ENCODE data around the gene JAKMIP1.
"Not testable (repeated sequence)": the region's sequence is repeated elsewhere in the genome, so short reads cannot be mapped to it uniquely, and the experiment has no call there.

DNA sequence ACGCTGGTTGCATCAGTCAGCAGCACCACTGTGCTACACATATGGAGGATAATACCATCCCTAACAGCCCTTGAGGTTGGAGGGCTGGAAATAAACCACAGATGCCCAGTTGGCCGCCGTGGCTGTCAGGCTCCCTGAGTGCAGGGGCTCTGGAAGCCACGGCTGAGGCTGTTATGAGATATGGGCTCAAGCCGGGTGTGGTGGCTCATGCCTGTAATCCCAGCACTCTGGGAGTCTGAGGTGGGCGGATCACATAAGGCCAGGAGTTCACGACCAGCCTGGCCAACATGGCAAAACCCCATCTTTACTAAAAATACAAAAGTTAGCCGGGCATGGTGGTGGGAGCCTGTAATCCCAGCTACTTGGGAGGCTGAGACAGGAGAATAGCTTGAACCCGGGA lies 207.0 kb downstream of the JAKMIP1 start:
- not testable (repeated sequence) for TF ChIP-seq POLR2A, CTCF (IDR thresholded peaks at IDR 0.05)

Data from body of pancreas (tissue), 4 donors.